Measurements from ENCODE around the gene MRPS34.

The MRPS34 gene

GRCh38 chr16:1788708-1789100, 15.8 kb upstream of the MRPS34 start:
- TF ChIP-seq, protein P1, sequence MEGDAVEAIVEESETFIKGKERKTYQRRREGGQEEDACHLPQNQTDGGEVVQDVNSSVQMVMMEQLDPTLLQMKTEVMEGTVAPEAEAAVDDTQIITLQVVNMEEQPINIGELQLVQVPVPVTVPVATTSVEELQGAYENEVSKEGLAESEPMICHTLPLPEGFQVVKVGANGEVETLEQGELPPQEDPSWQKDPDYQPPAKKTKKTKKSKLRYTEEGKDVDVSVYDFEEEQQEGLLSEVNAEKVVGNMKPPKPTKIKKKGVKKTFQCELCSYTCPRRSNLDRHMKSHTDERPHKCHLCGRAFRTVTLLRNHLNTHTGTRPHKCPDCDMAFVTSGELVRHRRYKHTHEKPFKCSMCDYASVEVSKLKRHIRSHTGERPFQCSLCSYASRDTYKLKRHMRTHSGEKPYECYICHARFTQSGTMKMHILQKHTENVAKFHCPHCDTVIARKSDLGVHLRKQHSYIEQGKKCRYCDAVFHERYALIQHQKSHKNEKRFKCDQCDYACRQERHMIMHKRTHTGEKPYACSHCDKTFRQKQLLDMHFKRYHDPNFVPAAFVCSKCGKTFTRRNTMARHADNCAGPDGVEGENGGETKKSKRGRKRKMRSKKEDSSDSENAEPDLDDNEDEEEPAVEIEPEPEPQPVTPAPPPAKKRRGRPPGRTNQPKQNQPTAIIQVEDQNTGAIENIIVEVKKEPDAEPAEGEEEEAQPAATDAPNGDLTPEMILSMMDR (IDR thresholded peaks at IDR 0.05): no peak

DNA sequence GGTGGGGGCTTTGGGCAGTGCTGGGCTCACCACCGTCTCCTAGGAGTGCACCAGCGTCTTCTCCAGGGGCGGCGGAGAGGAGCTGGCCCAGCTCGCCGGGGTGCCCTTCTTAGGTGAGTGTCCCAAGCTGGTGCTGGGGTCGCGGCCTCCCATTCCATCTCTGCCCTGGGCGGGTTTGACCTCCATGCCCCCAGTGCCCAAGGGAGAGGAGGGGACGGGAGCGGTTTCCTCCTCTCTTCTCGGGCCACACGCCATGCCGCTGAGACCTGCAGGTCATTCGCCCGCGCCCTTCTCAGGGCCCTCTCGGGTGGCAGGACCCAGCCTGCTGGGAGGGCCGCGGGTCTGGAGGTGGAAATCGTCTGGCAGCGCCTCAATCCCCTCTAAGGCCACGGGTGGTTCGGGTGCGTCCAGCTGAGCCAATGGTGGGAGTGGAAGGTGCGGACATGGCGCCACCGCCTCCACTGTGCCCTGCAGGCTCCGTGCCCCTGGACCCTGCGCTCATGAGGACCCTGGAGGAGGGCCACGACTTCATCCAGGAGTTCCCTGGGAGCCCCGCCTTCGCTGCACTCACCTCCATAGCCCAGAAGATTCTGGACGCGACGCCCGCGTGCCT, 15.3 kb upstream of the MRPS34 start:
- TF ChIP-seq, protein P1 (IDR thresholded peaks at IDR 0.05): no peak

DNA sequence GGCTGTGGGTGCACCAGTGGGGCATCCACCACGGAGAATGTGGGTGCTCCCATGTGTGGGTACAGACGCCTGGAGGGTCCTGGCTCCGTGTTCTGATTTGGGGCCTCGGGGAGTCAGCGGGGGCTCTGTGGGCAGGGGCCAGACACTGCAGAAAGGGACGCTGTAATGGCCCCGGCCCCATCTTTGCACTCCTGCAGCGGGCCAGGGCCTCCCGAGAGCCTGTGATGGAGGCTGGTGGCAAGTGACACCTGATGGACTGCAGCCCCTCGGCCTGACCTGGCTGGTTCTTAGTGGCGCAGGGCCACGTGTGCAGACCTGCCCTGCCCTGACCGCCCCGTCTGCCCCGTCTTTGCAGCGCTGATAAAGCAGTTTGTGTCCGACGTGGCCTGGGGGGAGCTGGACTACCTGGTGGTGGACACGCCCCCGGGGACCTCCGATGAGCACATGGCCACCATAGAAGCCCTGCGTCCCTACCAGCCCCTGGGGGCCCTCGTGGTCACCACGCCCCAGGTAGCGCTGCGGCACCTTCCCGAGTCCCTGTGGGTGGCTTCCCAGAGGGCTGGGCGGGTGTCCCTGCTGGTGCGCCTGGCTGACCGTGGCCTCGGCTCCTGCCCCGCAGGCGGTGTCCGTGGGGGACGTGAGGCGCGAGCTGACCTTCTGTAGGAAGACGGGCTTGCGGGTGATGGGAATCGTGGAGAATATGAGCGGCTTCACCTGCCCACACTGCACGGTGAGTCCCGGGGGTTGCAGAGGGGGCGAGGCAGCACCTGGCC, 14.6 kb upstream of the MRPS34 start:
- TF ChIP-seq, protein P1 (IDR thresholded peaks at IDR 0.05): no peak

DNA sequence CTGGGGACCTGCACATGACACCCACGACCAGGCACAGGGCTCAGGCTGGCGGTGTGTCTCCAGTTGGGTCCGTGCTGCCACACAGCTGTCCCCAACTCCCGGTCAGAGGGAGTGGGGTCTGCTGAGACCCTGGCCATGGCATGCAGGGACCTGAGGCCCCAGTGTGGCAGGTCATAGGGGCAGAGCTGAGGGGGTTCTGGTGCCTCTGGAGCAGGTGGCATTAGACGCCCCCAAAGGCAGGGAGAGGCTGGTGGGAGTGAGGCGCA, 14.1 kb upstream of the MRPS34 start:
- TF ChIP-seq, protein P1 (IDR thresholded peaks at IDR 0.05): no peak

- TF ChIP-seq, protein P1 (IDR thresholded peaks at IDR 0.05): no peak
Measured at GRCh38 chr16:1786242-1787055, 13.5 kb upstream of the MRPS34 start.

DNA sequence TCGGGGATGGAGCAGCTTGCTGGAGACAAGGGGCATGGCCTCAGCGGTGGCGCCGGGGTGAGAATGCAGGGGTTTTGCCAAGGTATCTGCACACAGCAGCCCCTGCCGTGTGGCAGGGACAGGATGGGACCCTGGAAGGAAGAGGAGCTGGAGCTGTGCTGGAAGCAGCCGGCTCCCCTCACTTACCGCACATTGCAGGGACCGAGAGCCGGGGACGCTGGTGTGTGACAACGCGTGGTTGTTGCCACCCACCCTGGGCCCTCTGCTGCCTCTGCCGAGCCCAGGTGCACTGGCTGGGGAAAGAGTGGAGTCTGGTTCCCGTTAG, 12.9 kb upstream of the MRPS34 start:
- TF ChIP-seq, protein P1 (IDR thresholded peaks at IDR 0.05): no peak

DNA sequence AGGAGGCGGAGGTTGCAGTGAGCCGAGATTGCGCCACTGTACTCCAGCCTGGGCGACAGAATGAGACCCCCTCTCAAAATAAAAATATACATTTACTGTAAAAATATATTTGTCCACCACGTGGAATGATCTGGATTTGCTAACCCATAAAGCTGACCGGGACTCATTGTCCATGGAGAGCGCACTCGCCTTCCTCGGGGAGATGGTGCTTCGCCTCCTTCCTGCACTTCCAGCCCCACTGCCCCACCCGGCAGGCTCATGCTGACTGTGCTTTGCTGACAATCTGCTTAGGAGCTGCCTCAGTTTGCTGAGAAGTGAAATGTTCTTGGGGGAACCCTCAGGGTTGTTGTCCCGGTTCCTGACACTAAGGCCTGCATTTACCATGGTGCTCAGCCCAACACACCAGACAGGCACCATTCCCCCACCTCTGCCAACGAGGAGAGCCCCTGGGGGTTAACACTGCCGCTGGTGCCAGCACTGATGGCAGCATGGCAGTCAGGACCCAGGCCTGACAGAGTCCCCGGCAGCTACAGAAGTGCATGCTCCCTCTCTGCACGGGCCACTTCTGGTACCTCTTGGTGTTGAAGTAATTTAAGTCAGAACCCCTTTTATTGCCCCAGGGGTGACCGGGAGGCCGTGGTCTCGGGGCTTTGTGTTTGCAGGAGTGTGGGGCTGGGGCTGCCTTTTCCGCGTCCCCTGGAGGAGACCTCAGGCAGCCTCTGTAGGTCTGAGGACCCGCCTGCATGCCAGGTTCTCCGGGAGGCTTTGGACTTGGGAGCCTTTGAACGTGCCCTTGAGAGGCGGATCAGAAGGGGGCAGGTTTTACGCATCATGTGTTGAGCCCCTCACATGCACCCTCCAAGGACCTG, 12.3 kb upstream of the MRPS34 start:
- TF ChIP-seq, protein P1 (IDR thresholded peaks at IDR 0.05): no peak
